NCI-H82 treated with DMSO at 0.1 percent for 48 hours (cell line): ENCODE measurements around the gene SP6.

ENCODE experiments used
- DNase-seq: peaks from one replicate; lab custom pipeline; 2025; ENCODE audit not compliant: unreplicated experiment; lab: John Stamatoyannopoulos, UW

Gene SP6

DNA sequence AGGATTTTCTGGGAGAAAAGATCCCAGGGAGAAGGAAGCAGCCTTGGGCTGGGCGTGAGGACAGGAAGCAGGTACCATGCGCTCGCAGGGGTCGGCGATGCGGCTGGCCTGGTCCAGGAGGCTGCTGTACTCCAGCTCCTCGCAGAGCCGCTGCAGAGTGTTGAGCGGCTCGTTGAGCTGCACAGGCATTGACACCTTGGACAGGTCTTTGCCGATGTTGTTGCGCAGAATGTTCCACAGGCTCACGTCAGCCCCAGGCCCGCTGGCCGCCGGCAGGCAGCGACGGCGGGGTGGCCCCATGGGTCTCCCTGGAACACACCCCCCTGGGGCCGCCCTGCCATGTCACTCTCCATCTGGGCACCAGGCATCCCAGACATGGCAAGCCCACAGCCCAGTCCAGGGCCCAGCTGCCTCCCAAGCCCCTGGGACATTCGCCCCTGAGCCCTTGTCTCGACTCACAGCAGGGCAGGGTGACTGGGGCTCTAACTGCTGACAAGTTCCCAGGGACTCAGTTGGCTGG, 37.4 kb downstream of the SP6 start:
- no peak for DNase-seq

DNA sequence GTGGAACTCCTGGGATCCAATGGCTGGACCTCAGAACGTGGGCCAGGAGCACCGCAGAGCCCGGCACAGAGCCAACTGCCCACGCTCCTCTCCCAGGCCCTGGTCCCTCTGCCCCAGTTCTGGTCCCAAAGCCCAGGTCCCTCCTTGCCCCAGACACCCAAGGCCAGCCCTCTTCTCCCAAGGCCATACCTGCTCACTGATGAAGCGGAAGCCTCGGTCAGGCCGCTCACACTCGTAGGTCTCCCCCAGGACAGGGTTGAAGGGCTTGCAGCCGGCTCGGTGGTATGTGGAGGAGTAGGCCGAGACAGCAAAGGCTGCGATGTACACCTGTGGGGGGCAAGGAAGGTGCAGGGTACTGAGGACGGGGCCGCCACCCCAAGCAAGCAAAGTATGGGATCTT, 37.9 kb downstream of the SP6 start:
- DNase-seq: no peak

DNA sequence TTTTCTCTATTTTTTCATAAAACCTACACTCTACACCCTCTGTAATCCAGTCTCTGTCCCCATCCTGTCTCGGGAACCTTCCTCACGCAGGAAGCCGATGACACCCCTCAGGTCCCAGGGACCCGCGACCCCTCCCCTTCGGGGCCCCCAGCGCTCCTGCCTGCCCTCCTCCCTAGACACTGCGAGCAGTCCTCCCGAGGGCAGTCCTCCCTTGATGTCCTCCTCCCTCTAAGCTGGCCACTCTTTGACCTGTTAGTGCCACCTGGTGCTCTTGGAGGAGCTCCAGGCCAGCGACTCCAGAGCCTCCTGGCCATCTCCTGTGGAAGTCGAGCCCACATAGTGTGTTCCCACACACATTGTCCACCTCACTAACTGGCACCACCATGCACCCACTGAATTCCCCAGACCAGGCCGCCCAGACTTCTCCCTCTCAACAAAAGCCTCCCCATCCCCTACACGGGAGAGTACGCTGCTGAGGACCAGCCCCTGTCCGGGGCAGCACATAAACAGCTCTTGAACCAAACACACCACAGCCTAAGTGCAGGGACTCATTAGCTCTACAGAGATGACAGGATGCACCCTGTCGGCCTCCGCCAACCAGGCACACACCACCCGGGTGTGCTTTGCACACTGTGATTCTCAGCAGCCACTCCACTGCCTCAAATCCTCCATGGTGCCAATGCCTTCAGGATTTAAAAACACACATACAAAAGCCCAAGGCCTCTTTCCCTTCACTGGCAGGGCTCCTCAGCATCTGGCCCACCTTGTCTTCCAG, 38.6 kb downstream of the SP6 start:
- DNase-seq: no peak

DNA sequence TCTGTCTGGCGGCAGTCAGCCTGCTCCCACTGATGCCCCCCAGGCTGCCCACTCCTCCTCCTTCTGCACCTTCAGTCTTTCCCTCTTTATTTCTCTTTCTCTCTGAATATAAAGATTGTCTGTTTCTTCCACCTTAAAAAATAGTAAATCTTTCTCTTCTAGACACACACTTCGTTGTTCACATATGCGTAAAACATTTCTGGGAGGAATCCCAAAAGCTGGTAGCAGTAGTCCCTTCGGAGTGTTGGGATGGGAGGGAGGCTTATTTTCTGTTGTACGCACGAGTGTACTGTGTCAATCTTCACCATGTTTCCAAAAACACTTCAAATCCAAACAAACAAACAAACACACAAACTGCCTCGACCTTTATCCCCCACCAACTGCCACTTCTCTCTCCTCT, 39.3 kb downstream of the SP6 start:
- DNase-seq: no peak

DNA sequence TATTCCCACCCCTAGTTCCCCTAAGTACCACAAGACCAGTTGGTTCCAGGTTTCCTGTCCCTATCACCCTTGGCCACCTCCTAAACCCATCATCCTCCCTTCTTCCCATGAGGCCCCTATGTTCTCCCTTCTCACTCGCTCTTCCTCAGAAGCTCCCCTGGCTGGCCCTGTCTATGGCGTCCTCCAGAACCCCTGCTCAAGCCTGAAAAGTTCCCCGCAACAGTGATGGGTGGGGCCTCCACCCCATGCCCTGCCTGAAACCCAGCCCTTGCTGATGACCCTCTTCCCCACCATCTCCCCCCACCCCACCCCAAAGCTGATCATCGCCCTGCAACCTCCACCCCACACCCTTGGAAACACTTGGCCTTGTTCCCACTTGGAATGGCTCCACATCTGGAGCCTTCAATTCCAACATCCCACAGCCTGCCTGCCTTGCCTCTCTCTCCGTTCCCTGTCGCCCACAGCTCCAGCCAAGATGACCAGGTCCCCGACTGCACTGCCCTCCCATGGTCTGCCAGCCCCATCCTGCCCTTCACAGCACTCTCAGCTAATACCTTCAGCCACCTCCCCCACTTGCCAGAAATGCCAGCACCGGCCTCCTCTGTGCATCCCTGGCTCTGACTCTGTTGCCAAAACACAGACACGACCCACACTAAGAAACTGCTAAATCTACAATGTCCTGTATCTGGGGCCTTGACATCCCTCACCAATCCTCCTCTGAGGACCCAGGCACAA, 39.9 kb downstream of the SP6 start:
- no peak for DNase-seq

DNA sequence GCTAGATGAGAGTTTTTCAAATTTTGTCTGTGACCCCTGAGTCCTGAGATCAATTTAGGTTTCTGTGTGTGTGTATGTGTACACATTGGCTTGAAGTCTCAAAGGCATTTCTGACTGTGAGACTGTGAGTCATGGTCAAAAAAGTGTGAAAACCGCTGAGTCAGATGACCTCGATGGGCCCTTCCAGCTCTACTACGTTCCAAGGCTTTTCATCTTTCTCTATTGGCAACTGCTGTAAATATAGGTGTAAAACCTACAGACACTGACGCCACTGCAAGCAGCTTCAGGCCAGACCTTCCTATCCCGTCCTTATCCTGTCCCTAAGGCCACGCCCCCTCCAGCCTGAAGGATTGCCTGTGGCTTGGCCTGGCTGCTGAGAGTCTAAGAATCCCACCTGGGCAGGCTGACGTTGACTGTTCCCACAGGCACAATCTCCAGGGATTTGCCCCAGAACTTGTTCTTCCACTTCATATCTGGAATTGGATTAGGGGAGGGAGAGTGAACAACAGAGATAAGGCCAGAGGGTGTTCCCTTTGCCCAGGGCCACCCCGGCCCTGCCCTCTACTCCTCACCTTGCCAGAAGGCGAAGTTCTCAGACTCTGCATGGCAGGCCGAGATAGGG, 40.7 kb downstream of the SP6 start:
- DNase-seq: no peak

DNA sequence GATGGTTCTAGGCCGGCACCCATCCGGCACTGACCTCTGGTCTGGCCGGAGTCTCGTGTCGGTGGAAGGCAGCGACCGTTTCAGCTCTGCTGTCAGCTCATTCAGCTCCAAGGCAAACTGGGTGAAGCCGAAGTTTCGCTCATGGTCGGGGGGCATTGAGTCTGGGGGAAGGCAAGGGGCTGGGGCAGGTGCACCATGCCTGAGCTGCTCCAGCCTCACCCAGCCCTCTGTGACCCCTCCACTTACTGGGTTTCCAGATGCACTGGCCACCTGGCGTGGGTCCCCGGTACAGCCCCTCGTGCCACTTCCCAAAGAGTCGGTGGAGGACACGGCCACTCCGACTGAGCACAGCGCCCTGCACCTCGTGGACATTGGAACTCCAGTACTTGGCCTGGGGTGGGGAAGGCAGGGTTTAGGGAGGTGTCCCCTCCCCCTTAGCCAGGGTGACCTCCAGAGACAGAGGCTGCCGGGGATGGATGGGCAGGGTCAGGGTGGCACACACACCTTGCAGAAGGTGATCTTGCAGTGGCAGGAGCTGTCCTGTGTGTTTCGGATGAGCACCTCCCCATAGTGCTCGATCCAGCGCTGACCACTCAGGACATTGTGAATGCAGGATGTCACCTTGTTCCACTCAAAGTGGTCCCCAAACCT, 42.0 kb downstream of the SP6 start:
- DNase-seq: no peak

DNA sequence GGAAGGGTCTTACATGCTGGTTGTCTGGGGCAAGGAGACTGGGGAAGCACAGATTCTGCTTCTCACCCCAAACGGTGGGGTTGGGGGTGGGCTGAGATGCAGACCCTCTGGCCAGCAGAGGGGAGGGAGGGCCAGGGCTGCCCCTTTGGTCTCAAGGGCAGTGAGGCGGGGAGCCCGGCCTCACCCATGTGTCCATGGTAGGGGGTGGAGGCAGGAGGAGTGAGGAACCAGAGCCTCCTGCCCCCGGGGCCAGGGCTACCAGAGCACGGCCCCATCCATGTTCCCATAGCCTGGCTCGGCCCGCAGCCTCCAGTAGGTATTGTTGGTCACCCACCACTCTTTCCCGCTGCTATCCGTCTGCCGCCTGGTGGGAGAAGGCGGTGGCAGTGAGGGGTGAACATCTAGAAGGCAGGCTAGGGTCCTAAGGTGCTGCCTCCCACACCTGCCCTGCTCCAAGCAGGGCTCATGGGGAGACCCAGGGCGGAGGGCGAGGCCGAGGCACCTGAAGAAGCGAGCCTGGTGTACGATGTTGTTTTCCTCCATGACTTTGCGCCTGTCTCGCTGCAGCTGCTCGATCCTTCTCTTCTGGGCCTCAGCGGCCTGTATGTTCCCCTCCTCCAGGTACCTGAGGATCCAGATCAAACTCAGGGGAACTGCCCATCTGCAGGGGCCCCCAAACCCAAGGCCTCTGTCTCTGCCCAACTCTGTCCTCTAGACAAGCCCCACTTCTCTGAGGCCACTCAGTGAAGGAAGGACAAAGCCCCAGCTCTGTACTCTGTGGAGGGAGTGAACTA, 42.7 kb downstream of the SP6 start:
- no peak for DNase-seq

DNA sequence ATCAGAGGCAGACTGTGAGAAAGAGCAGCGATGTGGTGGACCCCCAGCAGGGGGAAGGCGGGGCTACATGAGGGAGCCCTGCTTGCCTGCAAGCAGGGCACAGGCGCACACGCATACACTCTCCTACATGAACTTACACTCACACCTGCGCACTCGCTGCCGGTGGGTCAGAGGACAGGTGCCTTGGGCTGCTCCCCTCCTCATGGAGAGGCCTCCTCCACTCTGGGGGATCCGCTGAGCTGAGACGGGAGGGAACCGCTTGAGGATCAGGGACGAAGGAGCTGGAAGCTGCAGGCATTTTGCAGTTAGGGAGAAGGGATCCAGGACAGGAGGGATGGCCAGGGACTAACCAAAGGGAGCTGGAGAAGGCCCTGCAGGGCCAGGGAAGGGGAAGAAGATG, 43.5 kb downstream of the SP6 start:
- no peak for DNase-seq

DNA sequence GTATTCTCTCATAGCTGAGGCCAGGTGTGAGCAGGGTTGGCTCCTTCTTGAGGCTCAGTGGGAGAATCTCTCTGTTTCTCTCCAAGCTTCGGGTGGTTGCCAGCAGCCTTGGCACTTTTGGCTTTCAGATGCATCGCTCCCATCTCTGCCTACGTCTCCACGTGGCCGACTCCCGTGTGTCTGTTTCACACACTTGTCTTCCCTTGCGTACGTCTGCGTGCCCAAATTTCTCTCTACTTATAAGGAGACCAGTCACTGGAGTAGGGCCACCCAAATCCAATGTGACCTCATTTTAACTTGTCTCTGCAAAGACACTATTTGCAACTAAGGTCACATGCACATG, 44.1 kb downstream of the SP6 start:
- no peak for DNase-seq

DNA sequence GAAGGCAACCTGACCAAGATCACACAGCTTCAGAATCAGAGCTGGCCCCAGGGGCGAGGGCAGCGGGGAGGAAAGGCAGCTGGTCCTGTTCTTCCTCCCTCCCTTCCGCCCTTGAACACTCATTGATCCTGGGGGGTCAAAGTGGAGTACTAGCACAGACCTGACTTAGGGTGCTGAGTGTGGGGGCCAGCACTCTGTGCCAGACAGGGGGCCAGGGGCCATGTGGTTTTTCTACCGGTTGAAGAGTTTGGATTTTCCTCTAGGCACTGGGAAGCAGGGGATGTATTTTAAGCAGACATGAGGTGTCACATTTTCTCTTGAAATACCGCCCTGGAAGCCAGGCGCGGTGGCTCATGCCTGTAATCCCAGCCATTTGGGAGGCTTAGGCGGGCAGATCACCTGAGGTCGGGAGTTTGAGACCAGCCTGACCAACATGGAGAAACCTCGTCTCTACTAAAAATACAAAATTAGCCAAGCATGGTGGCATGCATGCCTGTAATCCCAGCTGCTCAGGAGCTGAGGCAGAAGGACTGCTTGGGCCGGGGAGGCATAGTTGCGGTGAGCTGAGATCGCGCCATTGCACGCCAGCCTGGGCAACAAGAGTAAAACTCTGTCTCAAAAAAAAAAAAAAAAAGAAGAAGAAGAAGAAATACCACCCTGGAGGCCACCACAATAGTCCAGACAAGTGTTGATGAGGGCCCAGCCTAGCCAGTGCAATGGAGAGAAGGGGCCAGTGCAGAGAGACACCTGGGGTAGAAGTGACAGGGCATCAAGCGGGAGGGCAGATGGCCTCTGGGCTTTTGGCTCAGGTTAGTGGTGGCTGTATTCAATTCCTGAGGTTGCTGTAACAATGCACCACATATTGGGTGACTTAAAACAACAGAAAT, 44.7 kb downstream of the SP6 start:
- DNase-seq: no peak

DNA sequence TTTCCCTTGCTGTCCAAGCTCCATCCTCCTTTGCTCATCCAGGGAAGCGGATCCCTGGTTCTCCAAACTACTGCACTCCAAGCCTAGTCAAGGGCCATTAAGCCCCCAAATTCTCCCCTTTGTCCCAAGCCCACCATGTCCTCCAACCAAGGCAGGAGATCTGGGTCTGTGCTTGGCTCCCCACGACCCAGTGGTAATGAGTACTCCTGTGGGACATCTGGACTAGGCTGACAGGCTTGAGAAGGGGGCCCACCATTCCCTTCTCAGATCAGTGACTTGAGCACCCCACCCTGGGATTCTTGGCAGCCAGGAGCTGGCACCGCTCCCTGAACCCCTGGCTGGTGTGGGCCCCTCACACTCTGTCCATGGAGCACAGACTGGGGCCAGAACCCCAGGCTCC, 46.5 kb downstream of the SP6 start:
- no peak for DNase-seq

DNA sequence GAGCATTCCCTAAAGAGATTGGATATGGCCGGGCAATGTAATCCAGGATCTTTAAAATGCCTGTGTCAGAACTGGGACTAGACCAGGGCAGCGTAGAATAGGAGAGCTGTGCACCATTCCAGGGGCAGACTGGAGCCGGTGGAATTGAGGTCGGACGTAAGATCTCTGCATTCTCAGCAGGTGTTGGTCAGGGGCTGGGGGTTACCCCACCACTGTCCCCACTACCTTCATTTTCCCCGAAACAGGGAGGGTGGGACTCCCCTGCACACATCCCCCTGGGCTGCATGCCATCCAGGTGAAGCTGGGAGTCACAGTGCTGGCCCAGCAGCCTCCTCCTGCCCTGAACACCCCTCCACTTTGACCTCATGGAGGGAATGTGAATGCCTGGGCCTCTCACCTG, 47.2 kb downstream of the SP6 start:
- DNase-seq: no peak

DNA sequence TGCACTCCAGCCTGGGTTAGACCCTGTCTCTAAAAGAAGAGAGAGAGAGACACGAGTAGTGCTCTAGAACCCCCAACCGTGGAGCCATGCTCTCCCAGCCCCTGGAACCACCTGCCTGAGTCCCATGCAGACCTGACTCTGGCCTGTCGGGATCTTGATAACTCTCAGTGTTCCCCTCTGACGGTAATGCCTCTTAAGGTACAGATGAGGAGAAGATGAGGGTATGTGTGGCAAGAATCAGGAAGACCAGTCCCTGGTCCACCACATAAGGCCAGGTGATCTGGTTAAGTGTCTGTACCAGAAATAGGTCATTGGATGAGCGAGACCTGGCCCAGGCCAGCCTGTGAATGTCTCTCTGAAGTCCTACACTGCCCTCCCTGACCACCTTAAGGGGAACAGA, 47.8 kb downstream of the SP6 start:
- DNase-seq: no peak

DNA sequence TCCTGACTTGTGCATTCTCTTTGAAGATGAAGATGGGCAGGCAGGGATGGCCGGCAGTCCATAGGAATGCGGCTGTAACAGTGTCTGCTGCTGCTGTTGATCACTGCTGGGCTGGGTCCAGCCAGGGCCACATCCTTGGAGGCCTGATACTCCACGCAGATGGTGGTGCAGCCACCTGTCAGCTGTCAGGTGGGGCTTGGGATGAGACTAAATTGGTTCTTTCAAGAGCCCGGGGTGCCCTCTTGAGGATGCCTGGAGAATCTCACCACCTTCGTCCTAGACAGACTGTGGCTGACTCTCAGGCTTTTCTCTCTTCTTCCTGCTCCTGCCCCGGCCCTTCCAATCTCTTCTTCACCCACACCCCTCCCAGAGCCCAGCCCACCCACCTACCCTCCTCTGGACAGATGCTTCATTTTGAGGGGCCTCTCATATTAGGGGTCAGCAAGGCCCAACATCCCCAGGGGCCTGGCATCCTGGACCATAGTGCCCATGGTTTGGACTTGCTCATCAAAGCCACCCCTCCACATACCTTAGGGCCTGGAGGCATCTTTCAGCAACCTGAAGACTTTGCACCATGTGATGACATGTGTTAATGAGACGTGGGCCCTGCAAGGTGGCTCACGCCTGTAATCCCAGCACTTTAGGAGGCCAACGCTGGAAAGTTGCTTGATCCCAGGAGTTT, 48.5 kb downstream of the SP6 start:
- DNase-seq: peak; percentile 54

DNA sequence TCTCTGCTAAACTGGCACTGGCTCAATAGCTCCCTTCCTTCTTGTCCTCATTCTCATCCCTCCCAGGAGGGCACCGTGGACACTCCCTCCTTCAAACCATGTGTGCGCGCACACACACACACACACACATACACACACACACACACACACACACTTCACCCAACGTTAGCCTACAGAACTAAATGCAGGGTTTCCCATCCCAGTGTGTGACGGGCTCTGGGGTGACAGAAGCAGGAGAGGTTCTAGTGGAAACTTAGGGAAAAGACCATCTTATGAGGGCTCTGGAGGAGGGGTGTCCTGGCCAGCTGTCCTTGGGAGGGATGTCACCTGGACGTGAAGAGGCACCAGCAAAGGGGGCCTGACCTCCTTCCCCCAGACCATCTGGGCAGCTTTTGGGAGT, 49.1 kb downstream of the SP6 start:
- no peak for DNase-seq

DNA sequence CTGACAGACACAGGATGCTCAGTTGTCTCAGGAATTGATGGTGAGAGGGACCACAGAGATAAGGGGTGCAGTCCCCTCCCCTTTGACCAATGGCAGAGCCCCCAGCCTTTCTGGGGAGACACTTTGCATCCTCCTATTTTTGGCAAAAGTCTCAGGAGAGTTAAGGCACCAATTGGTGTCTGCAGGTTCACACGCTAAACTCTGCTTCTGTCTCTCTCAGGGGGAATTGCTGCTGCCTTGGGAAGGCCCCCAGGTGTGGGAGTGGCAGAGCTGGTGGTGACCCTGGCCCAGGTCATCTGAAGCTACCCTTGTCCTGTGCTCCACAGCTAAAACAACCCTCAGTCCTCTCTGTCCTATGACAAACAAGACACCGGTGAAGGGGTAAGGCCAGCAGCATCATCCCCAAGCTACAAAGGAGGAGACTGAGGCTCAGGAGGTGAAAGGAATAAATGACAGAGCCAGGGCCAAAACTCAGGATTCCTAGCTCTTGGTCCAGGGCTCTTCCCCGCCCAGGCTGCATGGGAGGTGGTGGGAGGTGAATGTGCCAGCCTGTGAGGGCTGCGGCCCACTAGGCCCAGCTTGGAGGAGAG, 49.7 kb downstream of the SP6 start:
- DNase-seq: no peak

DNA sequence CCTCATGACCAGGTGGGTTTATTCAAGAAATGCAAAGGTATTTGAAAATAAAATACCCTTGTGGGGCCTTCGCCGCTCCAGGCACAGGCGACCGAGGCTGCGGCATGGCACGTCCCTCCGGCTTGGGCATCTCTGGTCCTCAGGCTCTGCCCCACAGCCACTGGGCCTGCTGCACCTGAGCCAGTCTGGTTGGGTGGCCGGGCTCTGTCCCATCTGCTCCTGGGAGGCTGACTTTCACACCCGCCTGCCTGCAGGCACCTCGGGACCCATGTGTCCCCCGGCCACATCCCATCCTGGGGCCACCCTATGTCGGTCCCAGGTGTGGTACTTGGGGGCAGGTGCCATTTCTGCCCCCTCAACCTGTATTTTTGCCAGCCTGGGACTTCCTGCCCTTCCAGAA, 50.3 kb downstream of the SP6 start:
- DNase-seq: no peak

DNA sequence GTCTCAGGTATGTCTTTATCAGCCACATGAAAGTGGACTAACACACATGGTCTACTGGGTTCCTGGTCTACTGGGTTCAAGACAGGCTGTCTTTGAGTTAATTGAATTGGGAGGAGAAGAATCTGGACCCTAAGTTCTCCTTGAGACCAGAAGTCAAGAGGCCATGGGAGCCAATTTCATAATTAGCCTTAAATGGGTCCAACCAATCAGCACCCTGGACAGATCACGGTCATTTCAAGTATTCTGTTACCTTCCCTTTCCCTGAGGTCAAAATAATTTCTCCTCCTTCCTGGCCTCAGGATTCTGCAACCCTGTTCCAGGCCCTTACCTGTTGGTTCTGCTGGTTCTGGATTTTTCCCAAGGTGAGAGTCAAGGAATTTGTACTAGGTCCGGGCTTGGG, 53.2 kb downstream of the SP6 start:
- DNase-seq: no peak
